ENCODE data around the gene ASXL3.

The ASXL3 gene

GRCh38 chr18:33612632-33613031 lies 34.6 kb downstream of the ASXL3 start:
- H3K4me1 Mint-ChIP-seq, result peaks cover 19% of the 10 kb centered on the region
- no peak overlapping the region for H3K27ac Mint-ChIP-seq
- H3K36me3 Mint-ChIP-seq (ENCODE audit: low read depth), result peaks cover 16% of the 10 kb centered on the region

GRCh38 chr18:33616556-33616955 lies 38.5 kb downstream of the ASXL3 start:
- no peak for DNase-seq
- Mint-ChIP-seq H3K27ac (no peak overlapping the region), H3K9me3 (peaks cover 3% of the 10 kb centered on the region), H3K27me3 (ENCODE audit: low read depth, poor library complexity) (no peaks in the 10 kb centered on the region), H3K4me1 (peaks cover 14% of the 10 kb centered on the region), H3K4me3 (no peak overlapping the region), H3K36me3 (ENCODE audit: low read depth) (peaks cover 18% of the 10 kb centered on the region)
- no peak for TF ChIP-seq CTCF (IDR thresholded peaks at IDR 0.05)

More at GRCh38 chr18:33612632-33613031, 34.6 kb downstream of the ASXL3 start:
- no peaks in the 10 kb centered on the region for H3K27me3 Mint-ChIP-seq (ENCODE audit: low read depth, poor library complexity)
- no peak for TF ChIP-seq CTCF (IDR thresholded peaks at IDR 0.05)
- no peak for DNase-seq
- peaks cover 3% of the 10 kb centered on the region for H3K9me3 Mint-ChIP-seq
- no peak overlapping the region for H3K4me3 Mint-ChIP-seq

GRCh38 chr18:33627114-33627513 lies 49.1 kb downstream of the ASXL3 start:
- no peak for TF ChIP-seq CTCF (IDR thresholded peaks at IDR 0.05)
- peaks cover 5% of the 10 kb centered on the region for H3K4me1 Mint-ChIP-seq

GRCh38 chr18:33630476-33630875 lies 52.5 kb downstream of the ASXL3 start:
- no peaks in the 10 kb centered on the region for H3K27me3 Mint-ChIP-seq (ENCODE audit: low read depth, poor library complexity)
- H3K4me3 Mint-ChIP-seq, result no peak overlapping the region
- no peak for TF ChIP-seq CTCF (IDR thresholded peaks at IDR 0.05)
- H3K4me1 Mint-ChIP-seq, result peaks cover 11% of the 10 kb centered on the region
- H3K36me3 Mint-ChIP-seq (ENCODE audit: low read depth), result no peaks in the 10 kb centered on the region
- no peak overlapping the region for H3K27ac Mint-ChIP-seq
- no peak for DNase-seq
- H3K9me3 Mint-ChIP-seq, result no peaks in the 10 kb centered on the region

More at GRCh38 chr18:33627114-33627513, 49.1 kb downstream of the ASXL3 start:
- no peak overlapping the region for H3K4me3 Mint-ChIP-seq
- DNase-seq, result no peak
- no peaks in the 10 kb centered on the region for H3K27me3 Mint-ChIP-seq (ENCODE audit: low read depth, poor library complexity)
- no peaks in the 10 kb centered on the region for H3K9me3 Mint-ChIP-seq
- peak overlapping the region; percentile 9 for H3K27ac Mint-ChIP-seq
- H3K36me3 Mint-ChIP-seq (ENCODE audit: low read depth), result no peaks in the 10 kb centered on the region

- DNase-seq, result peak; percentile 46
- H3K27ac Mint-ChIP-seq, result peak overlapping the region; percentile 42
- peaks cover 39% of the 10 kb centered on the region for H3K4me1 Mint-ChIP-seq
- no peaks in the 10 kb centered on the region for H3K27me3 Mint-ChIP-seq (ENCODE audit: low read depth, poor library complexity)
- no peaks in the 10 kb centered on the region for H3K9me3 Mint-ChIP-seq
- no peak overlapping the region for H3K4me3 Mint-ChIP-seq
- TF ChIP-seq CTCF (IDR thresholded peaks at IDR 0.05), result no peak
- H3K36me3 Mint-ChIP-seq (ENCODE audit: low read depth), result no peaks in the 10 kb centered on the region
Observed at GRCh38 chr18:33641141-33641540, 63.1 kb downstream of the ASXL3 start.

GRCh38 chr18:33644494-33644893 lies 66.5 kb downstream of the ASXL3 start:
- peaks cover 39% of the 10 kb centered on the region for H3K4me1 Mint-ChIP-seq

More at GRCh38 chr18:33644494-33644893, 66.5 kb downstream of the ASXL3 start:
- Mint-ChIP-seq H3K9me3 (no peaks in the 10 kb centered on the region), H3K27ac (no peak overlapping the region), H3K4me3 (no peak overlapping the region), H3K27me3 (ENCODE audit: low read depth, poor library complexity) (no peaks in the 10 kb centered on the region), H3K36me3 (ENCODE audit: low read depth) (no peaks in the 10 kb centered on the region)
- no peak for TF ChIP-seq CTCF (IDR thresholded peaks at IDR 0.05)
- no peak for DNase-seq

All from nephron progenitor cell (in vitro differentiated cells).